A549 (cell line): ENCODE data around the gene CTIF. TPM values are rescaled to one million over a fixed set of nuclear protein-coding genes. Genes with fewer than 3 reads are reported as not detected.

ENCODE experiments used
- ATAC-seq, 2 experiments: fragments of 200-7000 bp in 1 of 2; fragments of >200 bp in 1 of 2; cut with Nextera tagmentation in 1 of 2; cut with Tn5 transposase in 1 of 2; 3 replicates each; pipeline versions ENCODE4 v1.8.0 to v1.9.1; 2018 to 2020; ENCODE audit warnings: mild to moderate bottlenecking in 1 of 2, moderate library complexity in 1 of 2
- CTCF ChIA-PET: fragments of 300-600 bp; sonication (Branson Sonifier 250); formaldehyde crosslinking; extraction: SDS; loops from one replicate; lab custom pipeline; 2021; ENCODE audit warnings: antibody characterized with exemption, inconsistent platforms; lab: Yijun Ruan, JAX
- POLR2A ChIA-PET: fragments of 350-600 bp; formaldehyde crosslinking; extraction: SDS; loops from one replicate; lab custom pipeline; 2021; ENCODE audit warnings: antibody characterized with exemption, inconsistent platforms; lab: Yijun Ruan, JAX
- DNase-seq, 2 experiments: peaks; one replicate each; pipeline versions ENCODE4 v3.0.0 to v3.0.0-alpha.2; 2011 to 2016; ENCODE audit warnings: low read depth in 1 of 2, low spot score in 1 of 2
- FAIRE-seq: peaks from 2 replicates; lab custom pipeline; 2011; peaks lifted over from hg19 to GRCh38; lab: Jason Lieb, UNC
- H3K27ac ChIP-seq, 2 experiments: fragments of >200 bp; sonication (Bioruptor Twin); formaldehyde crosslinking; 3 replicates each; pipeline ENCODE4 v1.5.1; 2016 to 2017
- H3K4me1 ChIP-seq: fragments of >200 bp; sonication (Bioruptor Twin); formaldehyde crosslinking; 3 replicates; pipeline ENCODE4 v1.6.1; 2016
- H3K4me2 ChIP-seq: fragments of >200 bp; sonication (Bioruptor Twin); formaldehyde crosslinking; 3 replicates; pipeline ENCODE4 v1.6.1; 2016
- H3K4me3 ChIP-seq: fragments of >200 bp; sonication (Bioruptor Twin); formaldehyde crosslinking; 3 replicates; pipeline ENCODE4 v1.5.1; 2016
- H3K9me3 ChIP-seq: fragments of >200 bp; sonication (Bioruptor Twin); formaldehyde crosslinking; 3 replicates; pipeline ENCODE4 v1.6.1; 2016
- CBX8 ChIP-seq: fragments of 200-600 bp; sonication (generic); IDR thresholded peaks from 2 replicates; pipeline ENCODE4 v1.6.1; 2016
- CHD2 ChIP-seq: fragments of 150-350 bp; IDR thresholded peaks from 2 replicates; pipeline ENCODE4 v1.6.1; 2014; ENCODE audit warnings: low read length; ENCODE audit not compliant: partially characterized antibody
- CTCF ChIP-seq: fragments of >200 bp; sonication (Bioruptor Twin); formaldehyde crosslinking; IDR thresholded peaks from 3 replicates; pipeline ENCODE4 v1.5.1; 2016
- ELK1 ChIP-seq: fragments of 150-350 bp; IDR thresholded peaks from 2 replicates; pipeline ENCODE4 v1.6.1; 2014; ENCODE audit warnings: low read depth, mild to moderate bottlenecking, low read length
- EP300 ChIP-seq, 2 experiments: fragments of >200 bp; sonication (Bioruptor Twin); formaldehyde crosslinking; IDR thresholded peaks; 2 replicates in 1 of 2; 3 replicates in 1 of 2; pipeline ENCODE4 v1.6.1; 2016 to 2017
- FOSB ChIP-seq: fragments of 250-450 bp; sonication (Bioruptor Pico); IDR thresholded peaks from 2 replicates; pipeline ENCODE4 v1.5.0; 2020; ENCODE audit warnings: mild to moderate bottlenecking, moderate library complexity
- HDAC2 ChIP-seq: fragments of 200-600 bp; sonication (generic); IDR thresholded peaks from 2 replicates; pipeline ENCODE4 v1.6.1; 2016
- HOXB5 ChIP-seq: fragments of 250-450 bp; sonication (Bioruptor Pico); IDR thresholded peaks from 2 replicates; pipeline ENCODE4 v1.5.0; 2020; ENCODE audit warnings: mild to moderate bottlenecking, moderate library complexity
- JUN ChIP-seq, 2 experiments: fragments of >200 bp; sonication (Bioruptor Twin); formaldehyde crosslinking; IDR thresholded peaks; 2 replicates in 1 of 2; 3 replicates in 1 of 2; pipeline ENCODE4 v1.6.1; 2016 to 2017
- KDM5A ChIP-seq: fragments of 200-600 bp; sonication (generic); IDR thresholded peaks from 2 replicates; pipeline ENCODE4 v1.6.1; 2016; ENCODE audit warnings: antibody characterized with exemption, mild to moderate bottlenecking
- MAFK ChIP-seq: fragments of 450-650 bp; IDR thresholded peaks from 2 replicates; pipeline ENCODE4 v1.6.1; 2014; ENCODE audit not compliant: partially characterized antibody
- MAX ChIP-seq: IDR thresholded peaks from 2 replicates; pipeline ENCODE4 v1.6.1; 2012
- MAZ ChIP-seq: fragments of 150-350 bp; IDR thresholded peaks from 2 replicates; pipeline ENCODE4 v1.6.1; 2014; ENCODE audit warnings: antibody characterized with exemption, low read depth, low read length, borderline replicate concordance
- MYC ChIP-seq: IDR thresholded peaks from 2 replicates; pipeline ENCODE4 v1.6.1; 2012; ENCODE audit warnings: mild to moderate bottlenecking, inconsistent platforms, low read length, improper control_type of control experiment, borderline replicate concordance
- NPAS2 ChIP-seq: fragments of 250-450 bp; sonication (Bioruptor Pico); IDR thresholded peaks from 2 replicates; pipeline ENCODE4 v1.8.0; 2022; ENCODE audit warnings: mild to moderate bottlenecking, moderate library complexity, borderline replicate concordance
- POLR2A ChIP-seq: IDR thresholded peaks from 2 replicates; pipeline ENCODE4 v1.6.1; 2012; ENCODE audit warnings: mild to moderate bottlenecking, low read length
- RARB ChIP-seq: fragments of 250-450 bp; sonication (Bioruptor Pico); IDR thresholded peaks from 2 replicates; pipeline ENCODE4 v1.8.0; 2021; ENCODE audit warnings: mild to moderate bottlenecking, moderate library complexity
- RCOR1 ChIP-seq: fragments of 150-350 bp; IDR thresholded peaks from 2 replicates; pipeline ENCODE4 v1.6.1; 2014; ENCODE audit warnings: antibody characterized with exemption, low read length, low read depth
- REST ChIP-seq: fragments of 200-600 bp; sonication (generic); IDR thresholded peaks from 2 replicates; pipeline ENCODE4 v1.6.1; 2016; ENCODE audit warnings: antibody characterized with exemption, mild to moderate bottlenecking, moderate library complexity
- RNF2 ChIP-seq: fragments of 200-600 bp; sonication (generic); IDR thresholded peaks from 2 replicates; pipeline ENCODE4 v1.6.1; 2016; ENCODE audit warnings: low read depth, mild to moderate bottlenecking, antibody characterized with exemption, moderate library complexity, borderline replicate concordance
- SMC3 ChIP-seq: fragments of >200 bp; sonication (Bioruptor Twin); formaldehyde crosslinking; IDR thresholded peaks from 3 replicates; pipeline ENCODE4 v1.6.1; 2018; ENCODE audit warnings: inconsistent platforms
- USF2 ChIP-seq: fragments of 450-650 bp; IDR thresholded peaks from 2 replicates; pipeline ENCODE4 v1.6.1; 2014; ENCODE audit warnings: antibody characterized with exemption
- ZC3H11A ChIP-seq: fragments of 450-650 bp; IDR thresholded peaks from 2 replicates; pipeline ENCODE4 v1.6.1; 2014; ENCODE audit warnings: antibody characterized with exemption, mild to moderate bottlenecking
- ZSCAN20 ChIP-seq: fragments of 250-450 bp; sonication (Bioruptor Pico); IDR thresholded peaks from 2 replicates; pipeline ENCODE4 v1.8.0; 2022; ENCODE audit warnings: mild to moderate bottlenecking, moderate library complexity
- WGBS: methylation state at CpG from one replicate; pipeline ENCODE4 v1.1.6; 2017; ENCODE audit errors: missing lambda C conversion rate; 5-methylcytosine and 5-hydroxymethylcytosine counted together
- polyA plus RNA-seq, 4 experiments: library from polyadenylated mRNA; depleted of rRNA in 3 of 4; stranded (reverse); fragments of >200 nt; fragmentation: RNase III in 1 of 4; extraction: RNeasy Plus Mini Kit Qiagen cat#74134 plus additional on column Dnase treatment in 1 of 4; gene quantifications; 2 replicates in 3 of 4; 3 replicates in 1 of 4; pipeline ENCODE4 v1.2.3, GENCODE V29; 2011 to 2017

The CTIF gene
- polyA plus RNA-seq, 2 of the 4 experiments (the other 2 are of a cell fraction): 17.0 to 24.7 TPM

- ChIA-PET CTCF (no interaction called here), POLR2A (no interaction called here)
- 90% methylated on average over 14 of the region's 24 CpGs for WGBS
- Histone ChIP-seq H3K27ac (no peak overlapping the region), H3K4me1 (0 out of 3 replicates have a peak, but pooled peaks cover under 1% of the 10 kb centered on the region), H3K4me3 (no peak overlapping the region), H3K4me2 (no peak overlapping the region), H3K9me3 (0 out of 3 replicates have a peak, but pooled peaks cover 4% of the 10 kb centered on the region)
- TF ChIP-seq JUN (IDR thresholded peaks at IDR 0.05) (no peak), CBX8 (no peak), RARB (no peak), USF2 (no peak), CHD2 (no peak), CTCF (no peak), KDM5A (no peak), POLR2A (no peak), HDAC2 (no peak), MAZ (no peak), ZSCAN20 (CRISPR knock-in tag) (no peak), ELK1 (no peak), MYC (no peak), NPAS2 (CRISPR knock-in tag) (no peak), REST (no peak), MAFK (no peak), RCOR1 (no peak)
- ATAC-seq (no peak), FAIRE-seq (no peak), DNase-seq (no peak)
Measured at GRCh38 chr18:48575658-48576456, 37.0 kb downstream of the CTIF start.

- no peak overlapping the region for H3K4me3 ChIP-seq
- H3K4me2 ChIP-seq: no peak overlapping the region
- 0 out of 3 replicates have a peak, but pooled peaks cover 6% of the 10 kb centered on the region for H3K4me1 ChIP-seq
- CTCF ChIA-PET: no interaction called here
- DNase-seq (no peak), ATAC-seq (no peak), FAIRE-seq (no peak)
- POLR2A ChIA-PET: no interaction called here
- TF ChIP-seq NPAS2 (CRISPR knock-in tag) (no peak), POLR2A (no peak), HOXB5 (CRISPR knock-in tag) (no peak), FOSB (CRISPR knock-in tag) (no peak), RNF2 (no peak), MAX (no peak), SMC3 (no peak), ZSCAN20 (CRISPR knock-in tag) (no peak), ZC3H11A (no peak), MAFK (no peak), JUN (IDR thresholded peaks at IDR 0.05) (no peak), EP300 (IDR thresholded peaks at IDR 0.05) (no peak)
- H3K9me3 ChIP-seq: 0 out of 3 replicates have a peak, but pooled peaks cover 4% of the 10 kb centered on the region
- no peak overlapping the region for H3K27ac ChIP-seq
- 88% methylated on average over 11 of the region's 11 CpGs for WGBS
Measured at GRCh38 chr18:48576457-48576771, 37.6 kb downstream of the CTIF start.
